A549 (cell line): ENCODE measurements around the gene CBFA2T2.

Experiments used
- CEBPB ChIP-seq, 2 experiments: fragments of >200 bp in 1 of 2; sonication (Bioruptor Twin) in 1 of 2; formaldehyde crosslinking in 1 of 2; IDR thresholded peaks; 2 replicates each; pipeline ENCODE4 v1.6.1; 2012 to 2016
- TF ChIP-seq, protein P1 (sequence below): IDR thresholded peaks from 2 replicates; pipeline ENCODE4 v1.6.1; 2012

DNA sequence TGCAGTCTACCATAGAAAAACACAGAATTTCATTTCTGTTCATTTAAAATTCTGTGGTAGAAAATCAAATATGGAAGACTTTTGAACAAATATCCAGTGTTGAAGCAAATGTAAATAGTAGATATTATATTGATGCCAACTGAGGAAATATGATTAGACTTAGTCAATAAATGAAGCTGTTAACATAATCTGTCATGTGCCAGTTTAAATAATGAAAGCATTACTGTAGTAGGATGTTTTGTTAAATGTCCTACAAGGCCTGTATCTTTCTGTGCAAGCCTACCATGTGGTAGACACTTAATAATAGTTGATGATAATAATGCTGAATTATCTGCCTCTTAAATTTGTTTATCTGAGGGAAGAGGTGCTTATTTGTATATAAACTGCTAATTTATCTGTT lies 55.9 kb downstream of the CBFA2T2 start:
- TF ChIP-seq, protein P1, sequence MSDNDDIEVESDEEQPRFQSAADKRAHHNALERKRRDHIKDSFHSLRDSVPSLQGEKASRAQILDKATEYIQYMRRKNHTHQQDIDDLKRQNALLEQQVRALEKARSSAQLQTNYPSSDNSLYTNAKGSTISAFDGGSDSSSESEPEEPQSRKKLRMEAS: no peak
- no peak for TF ChIP-seq CEBPB (IDR thresholded peaks at IDR 0.05)
